HG02938 (cell line): ENCODE results near the gene APLP1.
"Not testable (repeated sequence)": the region's sequence is repeated elsewhere in the genome, so short reads cannot be mapped to it uniquely, and the experiment has no call there.

Experiments used
- ATAC-seq: cut with Tn5 transposase; IDR thresholded peaks from one replicate; pipeline ENCODE4 v1.9.1; 2021; ENCODE audit warnings: mild to moderate bottlenecking, moderate library complexity; ENCODE audit not compliant: unreplicated experiment

APLP1 gene

GRCh38 chr19:35868172-35868822 is at the start of gene APLP1:
APLP1 (plus strand) TSS chr19:35868574; CDS start chr19:35868637, 63 bp downstream.
- no peak for ATAC-seq

GRCh38 chr19:35822579-35822978 is 45.8 kb upstream of the APLP1 start:
- no peak for ATAC-seq

GRCh38 chr19:35824150-35824549 is 44.2 kb upstream of the APLP1 start:
- ATAC-seq, result no peak

GRCh38 chr19:35828692-35829301 is 39.6 kb upstream of the APLP1 start:
- ATAC-seq, result no peak

- ATAC-seq, result no peak
Observed at GRCh38 chr19:35830986-35831385, 37.4 kb upstream of the APLP1 start.

- no peak for ATAC-seq
Observed at GRCh38 chr19:35832054-35832453, 36.3 kb upstream of the APLP1 start.

- no peak for ATAC-seq
Observed at GRCh38 chr19:35833972-35834371, 34.4 kb upstream of the APLP1 start.

GRCh38 chr19:35836096-35836495 is 32.3 kb upstream of the APLP1 start:
- not testable (repeated sequence) for ATAC-seq

- ATAC-seq, result no peak
Observed at GRCh38 chr19:35841961-35842595, 26.3 kb upstream of the APLP1 start.

- ATAC-seq, result no peak
Observed at GRCh38 chr19:35842666-35843272, 25.6 kb upstream of the APLP1 start.

GRCh38 chr19:35843676-35844481 is 24.5 kb upstream of the APLP1 start:
- no peak for ATAC-seq

- no peak for ATAC-seq
Observed at GRCh38 chr19:35844482-35845214, 23.7 kb upstream of the APLP1 start.

- ATAC-seq, result no peak
Observed at GRCh38 chr19:35845215-35846037, 22.9 kb upstream of the APLP1 start.

- ATAC-seq, result no peak
Observed at GRCh38 chr19:35846038-35846668, 22.2 kb upstream of the APLP1 start.

- ATAC-seq, result no peak
Observed at GRCh38 chr19:35847911-35848310, 20.5 kb upstream of the APLP1 start.

GRCh38 chr19:35848486-35848885 is 19.9 kb upstream of the APLP1 start:
- ATAC-seq, result no peak

- no peak for ATAC-seq
Observed at GRCh38 chr19:35848919-35849505, 19.4 kb upstream of the APLP1 start.

- ATAC-seq, result no peak
Observed at GRCh38 chr19:35851213-35852028, 17.0 kb upstream of the APLP1 start.
